Limb (tissue), 2 donors: ENCODE measurements around the gene PDE10A.
A peak's percentile ranks its signal among the peaks of the same experiment; 100 is the strongest.
"Not testable (repeated sequence)": the region's sequence is repeated elsewhere in the genome, so short reads cannot be mapped to it uniquely, and the experiment has no call there.

Source experiments
- DNase-seq, 2 donors: peaks; one replicate each; pipeline ENCODE4 v3.0.0-alpha.2; 2016; ENCODE audit errors: extremely low spot score in 2 of 2

PDE10A gene

DNA sequence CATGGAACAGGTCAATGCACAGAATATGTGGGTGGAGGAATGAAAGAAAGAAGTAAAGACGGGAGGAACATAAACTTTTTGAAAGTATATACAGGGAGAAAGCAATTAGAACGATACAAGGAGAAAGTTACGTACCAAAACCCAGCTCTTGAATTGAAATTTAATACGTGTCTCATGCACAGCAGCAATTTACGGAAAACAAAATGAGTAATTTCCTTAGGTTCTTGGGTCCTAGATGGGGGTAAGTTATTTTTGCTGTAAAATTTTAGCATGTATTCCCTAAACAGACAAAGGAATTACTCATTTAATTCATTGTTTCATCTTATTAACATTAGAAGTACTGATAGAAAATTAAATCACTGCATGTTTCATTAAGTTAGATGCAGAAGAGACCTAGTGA lies 75.8 kb downstream of the PDE10A start:
- DNase-seq: no peak

- no peak for DNase-seq
Observed at GRCh38 chr6:165586706-165587105, 76.3 kb downstream of the PDE10A start.

GRCh38 chr6:165585060-165585459 lies 78.0 kb downstream of the PDE10A start:
- DNase-seq: no peak

DNA sequence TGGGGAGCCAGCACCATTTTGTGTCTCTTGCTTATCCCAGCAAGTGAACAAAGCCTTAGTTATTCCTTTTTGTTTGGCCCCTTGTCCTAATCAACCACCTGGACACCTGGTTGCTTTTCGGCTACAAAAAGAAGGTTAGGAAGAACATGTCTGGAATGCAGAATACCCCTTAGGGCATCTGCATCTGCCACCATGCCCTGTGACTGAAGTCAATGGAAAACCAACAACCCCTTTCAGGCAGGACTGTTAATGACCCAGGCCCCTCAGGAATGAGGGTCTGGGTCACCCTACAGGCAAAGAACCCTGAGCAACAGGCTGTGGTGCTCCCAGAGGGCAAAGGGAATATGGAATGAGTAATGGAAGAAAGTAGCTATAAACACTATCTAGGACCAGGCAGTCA lies 78.5 kb downstream of the PDE10A start:
- no peak for DNase-seq

DNA sequence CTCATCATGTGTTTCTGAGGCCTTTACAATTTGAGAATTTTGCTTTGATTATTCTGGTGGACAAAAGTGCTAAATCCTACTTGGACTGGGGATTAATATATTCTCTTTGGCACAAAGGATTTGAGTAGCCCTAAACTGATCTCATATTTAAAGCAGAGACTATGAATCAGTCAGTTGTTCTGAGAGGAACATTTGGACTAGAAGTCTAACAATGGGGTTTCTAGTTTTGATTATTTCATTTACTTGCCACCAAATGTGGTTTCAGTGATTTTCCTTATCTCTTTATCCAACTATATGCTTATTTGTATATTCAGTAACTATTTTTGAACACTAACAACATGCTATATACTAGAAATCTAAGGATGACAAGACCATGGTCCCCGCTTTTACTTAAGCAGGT lies 81.4 kb downstream of the PDE10A start:
- DNase-seq: no peak

- no peak for DNase-seq
Observed at GRCh38 chr6:165580136-165580535, 82.9 kb downstream of the PDE10A start.

GRCh38 chr6:165579151-165579550 lies 83.9 kb downstream of the PDE10A start:
- no peak for DNase-seq

DNA sequence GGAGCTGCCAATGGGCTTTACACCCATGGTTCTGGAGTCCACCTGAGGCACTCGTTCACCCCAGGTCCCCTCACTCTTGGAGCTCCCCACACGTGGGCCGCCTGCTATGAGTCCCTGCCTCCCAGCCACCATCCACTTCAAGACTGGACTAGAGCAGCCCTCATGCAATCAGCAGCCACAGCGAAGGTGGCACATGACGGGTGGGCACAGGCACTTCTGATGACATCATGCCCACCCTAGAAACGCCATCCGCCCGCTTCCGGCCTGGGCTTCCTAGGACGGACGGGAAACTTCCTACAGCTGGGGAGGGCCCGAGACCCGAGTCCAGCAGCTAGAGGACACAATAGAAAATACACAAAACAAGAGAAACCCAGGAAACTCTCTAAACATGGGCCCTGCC lies 85.5 kb downstream of the PDE10A start:
- DNase-seq: no peak

GRCh38 chr6:165575158-165575549 lies 87.9 kb downstream of the PDE10A start:
- DNase-seq: no peak

DNA sequence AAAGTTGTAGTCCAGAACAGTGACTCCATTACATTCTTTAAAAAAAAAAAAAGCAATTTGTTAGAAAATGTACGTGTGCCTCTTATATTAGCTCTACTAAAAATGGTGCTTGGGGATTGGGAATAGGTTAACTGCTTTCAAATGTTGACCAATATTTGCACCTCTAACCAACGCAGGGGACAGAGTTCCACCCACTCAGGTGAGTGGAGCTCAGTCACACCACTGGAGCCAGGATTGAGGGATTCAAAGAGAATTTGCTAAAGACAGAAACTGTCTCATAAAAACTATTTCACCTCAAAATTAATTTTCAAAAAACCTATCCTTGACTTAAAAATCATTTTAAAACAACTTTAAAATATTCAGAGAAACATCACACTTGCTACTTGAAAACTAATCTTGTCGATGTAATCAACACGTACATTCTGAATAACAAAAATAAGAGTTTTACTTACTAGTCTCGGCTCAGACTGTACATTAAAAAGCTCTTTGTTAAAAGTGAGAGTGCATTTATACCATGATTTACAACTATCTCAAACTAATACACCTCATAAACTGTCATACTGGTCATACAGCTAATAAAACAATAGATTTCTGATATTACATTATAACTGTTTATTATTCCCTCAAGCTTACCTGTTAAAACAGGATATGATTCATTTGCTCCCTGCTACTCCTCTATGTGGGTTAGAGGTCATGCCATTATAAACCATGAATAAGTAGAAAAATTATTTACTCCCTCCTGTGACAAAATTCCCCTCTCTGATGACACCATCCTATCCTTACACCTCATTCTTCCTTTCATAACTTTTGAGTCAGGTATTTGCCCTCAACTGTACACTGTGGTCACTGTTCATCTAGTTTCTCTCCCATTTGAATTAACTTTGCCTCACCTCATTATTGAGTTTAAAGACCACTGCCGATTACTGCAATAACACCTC lies 88.6 kb downstream of the PDE10A start:
- no peak for DNase-seq

DNA sequence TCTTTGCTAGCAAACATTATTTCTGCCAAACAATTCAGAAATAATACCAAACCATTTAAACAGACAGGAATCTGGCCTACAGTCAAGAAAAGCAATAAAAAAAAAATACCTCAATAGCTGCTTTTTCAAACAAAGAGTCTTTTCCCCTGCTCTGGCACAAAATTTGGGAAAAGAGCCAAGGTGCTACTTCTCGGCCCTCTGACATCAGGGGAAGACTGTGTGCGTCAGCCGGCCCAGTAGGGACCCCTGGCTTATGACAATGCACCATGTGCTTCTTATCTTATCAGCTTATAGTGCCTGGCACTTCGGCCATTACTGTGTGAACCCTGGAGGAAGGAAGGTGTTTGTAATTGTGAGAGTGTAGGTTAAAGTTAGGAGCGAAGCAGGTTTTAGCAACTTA lies 89.4 kb downstream of the PDE10A start:
- peak; percentile 58 to 64 for DNase-seq

- DNase-seq: no peak
Observed at GRCh38 chr6:165571721-165572132, 91.3 kb downstream of the PDE10A start.

- no peak for DNase-seq
Observed at GRCh38 chr6:165571068-165571682, 91.9 kb downstream of the PDE10A start.

DNA sequence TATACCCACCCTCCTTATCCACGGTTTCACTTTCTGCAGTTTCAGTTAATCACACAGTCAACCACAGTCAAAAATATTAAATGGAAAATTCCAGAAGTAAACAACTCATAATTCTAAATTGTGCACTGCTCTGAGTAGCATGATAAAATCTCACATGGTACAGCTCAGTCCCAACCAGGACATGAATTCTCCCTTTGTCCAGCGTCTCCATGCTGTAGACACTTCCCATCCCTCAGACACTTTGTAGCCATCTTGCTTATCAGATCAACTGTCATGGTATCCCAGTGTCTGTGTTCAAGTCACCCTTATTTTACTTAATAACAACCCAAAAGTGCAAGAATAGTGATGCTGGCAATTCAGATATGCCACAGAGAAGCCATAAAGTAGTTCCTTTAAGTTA lies 94.7 kb downstream of the PDE10A start:
- DNase-seq: no peak

GRCh38 chr6:165566088-165566828 lies 96.8 kb downstream of the PDE10A start:
- DNase-seq: no peak

DNA sequence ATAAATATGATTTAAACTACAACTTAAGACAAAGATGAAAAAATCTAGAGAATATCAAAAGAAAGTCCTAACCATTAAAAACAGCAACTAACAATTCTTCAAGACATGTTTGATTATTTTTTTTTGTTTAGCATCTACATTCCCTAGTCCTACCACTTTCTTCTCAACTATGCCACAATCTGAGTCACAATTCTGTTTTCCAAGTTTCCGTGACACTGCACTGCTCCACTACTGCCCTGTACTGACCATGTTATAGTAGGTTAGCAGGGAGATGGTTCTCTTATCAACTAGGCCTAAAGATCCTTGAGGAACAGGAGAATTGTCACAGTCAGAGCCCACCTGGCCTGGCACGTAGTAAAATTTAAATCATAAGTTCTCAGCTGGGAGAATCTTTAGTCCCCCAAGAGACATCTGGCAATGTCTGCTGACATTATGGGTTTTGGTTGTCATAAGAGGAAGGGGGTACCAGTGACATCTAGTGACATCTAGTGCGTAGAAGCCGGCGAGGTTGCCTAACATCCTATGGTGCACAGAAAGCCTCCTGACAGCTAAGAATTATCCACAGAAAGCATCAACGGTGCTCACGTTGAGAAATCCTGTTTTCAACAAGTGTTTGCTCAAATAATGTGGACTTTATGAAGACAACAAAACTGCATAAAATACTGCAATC lies 100.5 kb downstream of the PDE10A start:
- DNase-seq: no peak

DNA sequence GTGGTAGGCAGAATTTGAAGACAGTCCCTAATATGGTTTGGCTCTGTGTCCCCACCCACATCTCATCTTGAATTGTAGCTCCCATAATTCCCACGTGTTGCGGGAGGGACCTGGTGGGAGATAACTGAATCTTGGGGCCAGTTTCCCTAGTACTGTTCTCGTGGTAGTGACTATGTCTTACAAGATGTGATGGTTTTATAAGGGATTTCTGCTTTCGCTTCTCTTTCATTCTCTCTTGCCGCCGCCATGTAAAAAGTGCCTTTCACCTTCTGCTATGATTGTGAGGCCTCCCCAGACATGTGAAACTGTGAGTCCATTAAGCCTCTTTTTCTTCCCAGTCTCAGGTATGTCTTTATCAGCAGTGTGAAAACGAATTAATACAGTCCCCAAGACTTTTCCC lies 103.4 kb downstream of the PDE10A start:
- no peak for DNase-seq

GRCh38 chr6:165558097-165558496 lies 104.9 kb downstream of the PDE10A start:
- DNase-seq: not testable (repeated sequence)

DNA sequence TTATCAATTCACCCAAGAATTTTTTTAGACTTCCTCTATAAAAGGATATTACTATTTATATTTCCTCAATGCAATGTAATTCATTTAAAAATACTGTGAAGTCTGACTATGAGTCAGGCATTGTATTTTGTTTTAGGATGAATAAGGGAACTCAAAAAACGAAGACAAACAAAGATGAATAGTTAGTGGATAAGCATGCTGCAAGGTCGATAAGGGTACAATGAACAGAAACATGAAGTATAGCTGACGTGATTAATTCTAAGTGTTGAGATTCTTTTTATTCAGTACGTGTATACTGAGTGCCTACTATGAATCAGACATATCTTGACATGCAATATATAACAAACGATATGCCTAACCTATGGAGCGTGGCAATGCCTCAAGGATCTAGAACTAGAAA lies 105.4 kb downstream of the PDE10A start:
- no peak for DNase-seq

DNA sequence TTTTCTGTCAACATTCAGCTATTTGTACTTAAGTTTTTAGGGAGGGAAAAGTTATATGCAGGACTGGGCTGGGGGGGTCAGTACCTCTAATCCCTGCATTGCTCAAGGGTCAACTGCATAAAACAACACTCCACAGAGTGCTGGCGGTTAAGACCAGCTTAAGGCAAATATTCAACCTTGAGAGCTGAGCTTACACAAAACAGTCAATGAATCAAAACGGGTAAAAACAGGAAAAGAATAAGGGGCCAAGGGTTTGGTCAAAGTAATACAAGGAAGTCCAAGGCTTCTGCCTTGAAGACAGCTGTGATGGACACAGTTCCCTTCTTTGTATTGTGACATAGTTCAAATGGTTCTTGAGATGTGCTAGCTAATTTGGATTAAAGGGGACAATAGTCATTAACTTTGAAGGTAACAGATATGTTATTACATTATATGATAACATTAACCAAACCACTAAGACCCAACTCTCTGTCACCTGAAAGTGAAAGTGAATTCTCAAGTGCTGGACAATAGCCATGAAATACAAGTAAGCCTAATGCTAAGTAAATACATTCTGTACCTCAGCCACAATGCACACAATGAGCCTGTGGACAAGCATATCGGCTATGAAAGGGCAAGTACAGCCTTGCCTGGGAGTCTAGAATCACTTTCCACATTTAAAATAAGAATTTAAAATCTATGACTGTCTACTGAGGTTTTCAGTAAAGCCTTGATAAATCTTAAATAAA lies 106.8 kb downstream of the PDE10A start:
- DNase-seq: no peak

DNA sequence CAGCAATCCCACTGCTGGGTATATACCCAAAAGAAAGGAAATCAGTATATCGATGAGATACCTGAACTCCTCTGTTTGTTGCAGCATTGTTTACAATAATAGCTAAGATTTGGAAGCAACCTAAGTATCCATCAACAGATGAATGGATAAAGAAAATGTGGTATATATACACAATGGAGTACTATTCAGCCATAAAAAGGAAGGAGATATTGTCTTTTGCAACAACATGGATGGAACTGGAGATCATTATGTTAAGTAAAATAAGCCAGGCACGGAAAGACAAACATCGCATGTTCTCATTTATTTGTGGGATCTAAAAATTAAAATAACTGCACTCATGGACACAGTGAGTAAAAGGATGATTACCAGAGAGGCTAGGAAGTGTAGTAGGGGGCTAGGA lies 108.4 kb downstream of the PDE10A start:
- DNase-seq: not testable (repeated sequence)
